Left ventricle myocardium inferior (tissue), 1 donor: Measurements from ENCODE around the gene CDC14A. TPM values are rescaled to one million over a fixed set of nuclear protein-coding genes. Genes with fewer than 3 reads are reported as not detected.

ENCODE experiments used
- DNase-seq: peaks from one replicate; pipeline ENCODE4 v3.0.0-alpha.2; 2020
- H3K27ac ChIP-seq: fragments of 200-600 bp; replicated peaks from 2 replicates; pipeline ENCODE4 v1.8.0; 2021
- H3K27me3 ChIP-seq: fragments of 200-600 bp; 2 replicates; pipeline ENCODE4 v1.8.0; 2021; ENCODE audit warnings: low read depth
- H3K36me3 ChIP-seq: fragments of 200-600 bp; 2 replicates; pipeline ENCODE4 v1.8.0; 2021
- H3K4me1 ChIP-seq: fragments of 200-600 bp; 2 replicates; pipeline ENCODE4 v1.8.0; 2021
- H3K4me3 ChIP-seq: fragments of 200-600 bp; 2 replicates; pipeline ENCODE4 v1.8.0; 2021; ENCODE audit warnings: mild to moderate bottlenecking, moderate library complexity
- H3K9me3 ChIP-seq: fragments of 200-600 bp; replicated peaks from 2 replicates; pipeline ENCODE4 v1.8.0; 2021
- intact Hi-C: fragments of 100-400 bp; cut with micrococcal nuclease; formaldehyde crosslinking; loops from one replicate; pipeline ENCODE4 v1.11.0; 2022
- total RNA-seq: library from RNA; stranded (reverse); fragmentation: NEBNext Ultra II Directional; extraction: Animal tissue kit (Norgen Biotek cat#: 25700); gene quantifications from one replicate; pipeline ENCODE4 v1.2.1, GENCODE V29; 2021
- TF ChIP-seq, protein P1 (sequence below): fragments of 200-600 bp; IDR thresholded peaks from 2 replicates; pipeline ENCODE4 v1.8.0; 2021; ENCODE audit warnings: antibody characterized with exemption, mild to moderate bottlenecking, borderline replicate concordance
- donor health status: DM: no; HTN: yes; CAD: no; lungs with severe emphysema.

The CDC14A gene
- total RNA-seq, 1 donor from 2014 or later: 2.4 TPM

DNA sequence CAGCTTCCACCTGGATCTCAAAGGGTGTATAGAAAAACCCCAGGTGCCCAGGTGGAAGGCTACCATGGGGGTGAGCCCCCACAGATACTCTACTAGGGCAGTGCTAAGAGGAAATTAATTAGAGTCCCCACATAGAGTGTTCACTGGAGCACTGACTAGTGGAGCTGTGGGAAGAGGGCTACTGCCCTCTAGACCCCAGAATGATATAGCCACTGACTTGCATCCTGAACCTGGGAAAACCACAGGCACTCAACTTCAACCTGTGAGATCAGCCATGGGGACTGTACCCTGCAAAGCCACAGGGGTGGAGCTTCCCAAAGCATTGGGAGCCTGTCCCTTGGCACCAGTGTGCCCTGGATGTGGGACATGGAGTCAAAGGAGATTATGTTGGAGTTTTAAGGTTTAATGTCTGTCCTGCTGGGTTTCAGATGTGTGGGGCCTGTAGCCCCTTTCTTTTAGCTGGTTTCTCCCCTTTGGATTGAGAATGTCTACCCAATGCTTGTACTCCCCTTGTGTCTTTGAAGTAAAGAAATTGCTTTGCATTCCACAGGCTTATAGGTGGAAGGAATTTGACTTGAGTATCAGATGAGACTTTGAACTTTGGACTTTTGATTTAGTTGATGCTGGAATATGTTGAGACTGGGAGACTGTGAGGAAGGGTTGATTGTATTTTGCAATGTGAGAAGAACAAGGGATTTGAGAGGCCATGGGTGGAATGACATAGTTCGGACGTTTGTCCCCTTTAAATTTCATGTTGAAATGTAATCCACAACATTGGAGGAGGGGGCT is 31.8 kb upstream of the CDC14A start:
- intact Hi-C loops: no loop called here
- H3K27me3 ChIP-seq: no peaks in the 10 kb centered on the region
- H3K4me3 ChIP-seq: no peak overlapping the region
- H3K36me3 ChIP-seq: no peaks in the 10 kb centered on the region
- TF ChIP-seq, protein P1, sequence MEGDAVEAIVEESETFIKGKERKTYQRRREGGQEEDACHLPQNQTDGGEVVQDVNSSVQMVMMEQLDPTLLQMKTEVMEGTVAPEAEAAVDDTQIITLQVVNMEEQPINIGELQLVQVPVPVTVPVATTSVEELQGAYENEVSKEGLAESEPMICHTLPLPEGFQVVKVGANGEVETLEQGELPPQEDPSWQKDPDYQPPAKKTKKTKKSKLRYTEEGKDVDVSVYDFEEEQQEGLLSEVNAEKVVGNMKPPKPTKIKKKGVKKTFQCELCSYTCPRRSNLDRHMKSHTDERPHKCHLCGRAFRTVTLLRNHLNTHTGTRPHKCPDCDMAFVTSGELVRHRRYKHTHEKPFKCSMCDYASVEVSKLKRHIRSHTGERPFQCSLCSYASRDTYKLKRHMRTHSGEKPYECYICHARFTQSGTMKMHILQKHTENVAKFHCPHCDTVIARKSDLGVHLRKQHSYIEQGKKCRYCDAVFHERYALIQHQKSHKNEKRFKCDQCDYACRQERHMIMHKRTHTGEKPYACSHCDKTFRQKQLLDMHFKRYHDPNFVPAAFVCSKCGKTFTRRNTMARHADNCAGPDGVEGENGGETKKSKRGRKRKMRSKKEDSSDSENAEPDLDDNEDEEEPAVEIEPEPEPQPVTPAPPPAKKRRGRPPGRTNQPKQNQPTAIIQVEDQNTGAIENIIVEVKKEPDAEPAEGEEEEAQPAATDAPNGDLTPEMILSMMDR: no peak
- H3K9me3 ChIP-seq: peaks cover 37% of the 10 kb centered on the region
- H3K4me1 ChIP-seq: peaks cover 9% of the 10 kb centered on the region
- no peak overlapping the region for H3K27ac ChIP-seq
- no peak for DNase-seq

DNA sequence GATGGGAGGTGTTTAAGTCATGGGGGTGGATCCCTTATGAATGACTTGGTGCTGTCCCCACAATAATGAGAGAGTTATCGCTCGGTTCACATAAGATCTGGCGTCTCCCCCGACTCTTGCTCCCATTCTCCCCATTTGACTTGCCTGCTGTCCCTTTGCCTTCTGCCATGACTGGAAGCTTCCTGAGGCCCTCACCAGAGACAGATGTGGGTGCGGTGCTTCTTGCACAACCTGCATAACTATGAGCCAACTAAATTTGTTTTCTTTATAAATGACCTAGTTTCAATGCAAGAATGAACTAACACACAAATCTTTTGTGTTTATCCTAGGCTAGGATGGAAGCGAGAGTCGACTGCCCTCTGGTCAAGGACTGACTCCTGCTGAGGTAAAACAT is 31.2 kb upstream of the CDC14A start:
- Histone ChIP-seq H3K9me3 (peaks cover 31% of the 10 kb centered on the region), H3K4me1 (peaks cover 9% of the 10 kb centered on the region), H3K4me3 (no peak overlapping the region), H3K36me3 (no peaks in the 10 kb centered on the region), H3K27me3 (no peaks in the 10 kb centered on the region), H3K27ac (no peak overlapping the region)
- intact Hi-C loops: no loop called here
- TF ChIP-seq, protein P1: no peak
- DNase-seq: no peak

DNA sequence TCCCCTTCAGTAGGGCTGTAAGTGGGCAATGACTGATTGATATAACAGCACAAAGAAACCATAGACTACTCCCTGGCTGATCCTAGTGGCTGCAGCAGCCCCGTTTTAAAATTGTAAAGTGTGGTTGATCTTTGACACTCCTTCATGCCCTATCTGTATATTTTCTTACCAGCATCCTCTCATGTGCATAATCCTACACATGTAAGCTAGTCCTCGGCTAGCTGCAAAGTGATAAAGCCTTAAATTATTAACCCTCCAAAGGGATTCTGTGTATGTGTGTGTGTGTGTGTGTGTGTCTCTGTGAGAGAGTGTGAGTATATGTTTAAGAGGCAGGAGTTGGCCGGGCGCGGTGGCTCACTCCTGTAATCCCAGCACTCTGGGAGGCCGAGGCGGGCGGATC is 30.8 kb upstream of the CDC14A start:
- TF ChIP-seq, protein P1: no peak
- Histone ChIP-seq H3K27ac (no peak overlapping the region), H3K4me3 (no peak overlapping the region), H3K9me3 (peaks cover 27% of the 10 kb centered on the region), H3K4me1 (peaks cover 9% of the 10 kb centered on the region), H3K36me3 (no peaks in the 10 kb centered on the region), H3K27me3 (no peaks in the 10 kb centered on the region)
- intact Hi-C loops: no loop called here
- no peak for DNase-seq

GRCh38 chr1:100322436-100323211 is 29.7 kb upstream of the CDC14A start:
- Histone ChIP-seq H3K27me3 (no peaks in the 10 kb centered on the region), H3K4me3 (no peak overlapping the region), H3K4me1 (peaks cover 9% of the 10 kb centered on the region), H3K27ac (no peak overlapping the region), H3K36me3 (no peaks in the 10 kb centered on the region), H3K9me3 (peaks cover 22% of the 10 kb centered on the region)
- no peak for DNase-seq
- intact Hi-C loops: no loop called here
- TF ChIP-seq, protein P1: no peak

DNA sequence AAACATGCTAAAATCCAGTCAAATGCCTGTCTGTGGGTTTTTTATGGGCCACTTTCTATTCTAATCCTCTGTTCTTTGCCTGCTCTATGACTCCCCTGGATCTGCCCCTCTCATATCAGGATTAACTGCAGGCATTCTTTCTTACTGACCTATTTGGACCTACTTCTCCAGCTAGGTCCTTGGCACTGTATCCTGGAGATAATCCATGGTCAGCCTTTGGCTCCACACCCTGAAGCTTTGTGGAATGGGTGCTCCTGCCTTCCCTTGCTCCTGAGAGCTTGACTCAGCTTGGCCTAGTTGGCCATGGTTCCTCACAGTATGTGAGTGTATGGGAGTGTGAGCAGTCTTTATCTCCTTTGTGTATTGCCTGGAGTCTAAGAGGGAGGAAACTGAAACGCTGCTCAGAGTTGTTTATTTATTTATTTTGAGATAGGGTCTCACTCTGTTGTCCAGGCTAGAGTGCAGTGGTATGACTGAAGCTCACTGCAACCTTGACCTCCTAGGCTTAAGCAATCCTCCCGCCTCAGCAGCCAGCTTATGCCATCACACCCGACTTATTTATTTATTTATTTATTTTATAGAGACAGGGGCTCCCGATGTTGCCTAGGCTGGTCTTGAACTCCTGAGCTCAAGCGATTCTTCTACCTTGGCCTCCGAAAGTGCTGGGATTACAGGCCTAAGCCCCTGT is 28.7 kb upstream of the CDC14A start:
- TF ChIP-seq, protein P1: no peak
- Histone ChIP-seq H3K4me3 (no peak overlapping the region), H3K36me3 (no peaks in the 10 kb centered on the region), H3K27me3 (no peaks in the 10 kb centered on the region), H3K27ac (no peak overlapping the region), H3K4me1 (peaks cover 9% of the 10 kb centered on the region), H3K9me3 (peaks cover 20% of the 10 kb centered on the region)
- intact Hi-C loops: no loop called here
- DNase-seq: peak; percentile 18
